ENCODE data around the gene IKZF5.

DNA sequence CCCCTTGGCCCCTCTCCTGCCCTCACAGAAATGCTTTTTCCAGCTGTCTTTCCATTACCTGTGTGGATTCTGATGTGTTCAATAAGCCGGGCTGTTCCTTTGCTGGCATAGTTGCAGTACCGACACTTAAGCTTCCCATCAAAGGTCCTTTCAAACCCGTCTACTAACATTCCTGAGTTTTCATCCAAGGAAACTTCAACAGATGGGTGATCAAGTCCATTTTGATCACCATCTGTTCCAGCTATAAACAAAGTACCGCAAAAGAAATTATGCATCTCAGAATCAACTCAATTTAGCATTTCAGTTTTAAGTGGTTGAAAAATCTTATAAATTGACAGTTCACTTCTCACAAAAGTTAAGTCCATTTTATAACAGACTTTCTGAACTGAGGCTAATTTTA lies 12.7 kb downstream of the IKZF5 start:
- TF ChIP-seq, protein P1, sequence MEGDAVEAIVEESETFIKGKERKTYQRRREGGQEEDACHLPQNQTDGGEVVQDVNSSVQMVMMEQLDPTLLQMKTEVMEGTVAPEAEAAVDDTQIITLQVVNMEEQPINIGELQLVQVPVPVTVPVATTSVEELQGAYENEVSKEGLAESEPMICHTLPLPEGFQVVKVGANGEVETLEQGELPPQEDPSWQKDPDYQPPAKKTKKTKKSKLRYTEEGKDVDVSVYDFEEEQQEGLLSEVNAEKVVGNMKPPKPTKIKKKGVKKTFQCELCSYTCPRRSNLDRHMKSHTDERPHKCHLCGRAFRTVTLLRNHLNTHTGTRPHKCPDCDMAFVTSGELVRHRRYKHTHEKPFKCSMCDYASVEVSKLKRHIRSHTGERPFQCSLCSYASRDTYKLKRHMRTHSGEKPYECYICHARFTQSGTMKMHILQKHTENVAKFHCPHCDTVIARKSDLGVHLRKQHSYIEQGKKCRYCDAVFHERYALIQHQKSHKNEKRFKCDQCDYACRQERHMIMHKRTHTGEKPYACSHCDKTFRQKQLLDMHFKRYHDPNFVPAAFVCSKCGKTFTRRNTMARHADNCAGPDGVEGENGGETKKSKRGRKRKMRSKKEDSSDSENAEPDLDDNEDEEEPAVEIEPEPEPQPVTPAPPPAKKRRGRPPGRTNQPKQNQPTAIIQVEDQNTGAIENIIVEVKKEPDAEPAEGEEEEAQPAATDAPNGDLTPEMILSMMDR (IDR thresholded peaks at IDR 0.05) = no peak
- TF ChIP-seq EZH2 (IDR thresholded peaks at IDR 0.05; ENCODE audit: borderline replicate concordance, insufficient read depth, low read depth, low read length, poor library complexity, severe bottlenecking) = no peak

Measured in B cell (primary cell).